HG02678 (cell line): Measurements from ENCODE around the gene TUBB2B.
"Not testable (repeated sequence)": the region's sequence is repeated elsewhere in the genome, so short reads cannot be mapped to it uniquely, and the experiment has no call there.

ENCODE experiments used
- ATAC-seq: cut with Tn5 transposase; IDR thresholded peaks from one replicate; pipeline ENCODE4 v1.9.1; 2021; ENCODE audit warnings: mild to moderate bottlenecking, moderate library complexity; ENCODE audit not compliant: unreplicated experiment

Gene TUBB2B

DNA sequence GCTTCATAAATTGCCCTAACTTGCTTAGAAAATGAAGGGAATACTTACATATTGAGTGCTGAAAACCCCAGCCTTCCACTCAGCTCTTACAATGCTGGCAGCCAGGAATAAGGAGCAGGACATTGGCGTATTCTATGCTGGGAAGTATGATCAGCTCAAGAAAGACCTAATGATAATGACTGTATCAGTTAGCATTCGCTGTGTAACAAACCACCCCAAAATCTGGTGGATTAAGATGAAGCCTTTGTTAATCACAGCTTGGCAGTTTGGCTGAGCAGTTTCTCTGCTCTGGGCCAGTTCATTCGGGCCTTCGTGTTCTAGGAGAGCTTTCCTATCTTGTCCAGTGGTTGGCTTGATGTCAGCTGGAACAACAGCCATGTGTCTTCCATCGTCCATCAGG lies 36.7 kb downstream of the TUBB2B start:
- ATAC-seq, result no peak

- ATAC-seq, result no peak
These were observed 37.4 kb downstream of the TUBB2B start for GRCh38 chr6:3190056-3190455.

- not testable (repeated sequence) for ATAC-seq
These were observed 38.3 kb downstream of the TUBB2B start for GRCh38 chr6:3189192-3189591.

GRCh38 chr6:3188262-3188661 lies 39.2 kb downstream of the TUBB2B start:
- no peak for ATAC-seq

GRCh38 chr6:3186974-3187382 lies 40.5 kb downstream of the TUBB2B start:
- ATAC-seq, result no peak

GRCh38 chr6:3183066-3183465 lies 44.4 kb downstream of the TUBB2B start:
- no peak for ATAC-seq

- ATAC-seq, result no peak
These were observed 46.3 kb downstream of the TUBB2B start for GRCh38 chr6:3181105-3181504.

GRCh38 chr6:3179945-3180344 lies 47.5 kb downstream of the TUBB2B start:
- ATAC-seq, result not testable (repeated sequence)

- ATAC-seq, result not testable (repeated sequence)
These were observed 48.8 kb downstream of the TUBB2B start for GRCh38 chr6:3178666-3179065.

- ATAC-seq, result no peak
These were observed 50.7 kb downstream of the TUBB2B start for GRCh38 chr6:3176562-3177355.

GRCh38 chr6:3175715-3176402 lies 51.6 kb downstream of the TUBB2B start:
- ATAC-seq, result no peak
